HepG2 (cell line): ENCODE measurements around the gene UTP15. TPM values are rescaled to one million over a fixed set of nuclear protein-coding genes. Genes with fewer than 3 reads are reported as not detected.

Source experiments
- FOSL1 ChIP-seq: sonication (generic); formaldehyde crosslinking; IDR thresholded peaks from 2 replicates; pipeline ENCODE4 v1.9.0; 2021; ENCODE audit warnings: missing genetic modification reagents, borderline replicate concordance
- HNF1A ChIP-seq, 2 experiments: sonication (generic) in 1 of 2; formaldehyde crosslinking in 1 of 2; IDR thresholded peaks; 2 replicates each; pipeline versions ENCODE4 v1.4.0 to v1.6.1; 2016 to 2020; ENCODE audit warnings: borderline replicate concordance in 1 of 2, low read depth in 1 of 2, mild to moderate bottlenecking in 1 of 2, missing genetic modification reagents in 1 of 2
- NCOA1 ChIP-seq: sonication (generic); formaldehyde crosslinking; IDR thresholded peaks from 2 replicates; pipeline ENCODE4 v1.9.0; 2021; ENCODE audit warnings: missing genetic modification reagents
- PPARG ChIP-seq: conservative IDR thresholded peaks from 2 replicates; pipeline ENCODE4 v1.6.1; 2016; ENCODE audit warnings: missing biosample characterization, missing genetic modification reagents
- RBFOX2 ChIP-seq: fragments of 200-400 bp; formaldehyde crosslinking; IDR thresholded peaks from 2 replicates; pipeline ENCODE4 v1.6.1; 2017; ENCODE audit warnings: low read depth, mild to moderate bottlenecking, low read length
- SIN3A ChIP-seq: IDR thresholded peaks from 2 replicates; pipeline ENCODE4 v1.6.1; 2011; ENCODE audit warnings: low read depth, mild to moderate bottlenecking, control low read depth, low read length, borderline replicate concordance
- SMAD9 ChIP-seq: sonication (generic); formaldehyde crosslinking; IDR thresholded peaks from 2 replicates; pipeline ENCODE4 v1.5.1; 2020; ENCODE audit warnings: mild to moderate bottlenecking, missing genetic modification reagents
- ZBTB21 ChIP-seq: sonication (generic); formaldehyde crosslinking; IDR thresholded peaks from 2 replicates; pipeline ENCODE4 v1.4.0; 2020; ENCODE audit warnings: missing genetic modification reagents
- ZNF557 ChIP-seq: sonication (generic); formaldehyde crosslinking; IDR thresholded peaks from 2 replicates; pipeline ENCODE4 v1.4.0; 2020; ENCODE audit warnings: missing genetic modification reagents
- ZSCAN22 ChIP-seq: sonication (generic); formaldehyde crosslinking; IDR thresholded peaks from 2 replicates; pipeline ENCODE4 v1.4.0; 2020; ENCODE audit warnings: mild to moderate bottlenecking, missing genetic modification reagents
- polyA plus RNA-seq, 8 experiments: library from polyadenylated mRNA; depleted of rRNA in 3 of 8; stranded (reverse) in 7 of 8; unstranded in 1 of 8; fragments of >200 nt; fragmentation: Illumina TruSeq in 4 of 8; extraction: Trizol in 4 of 8; gene quantifications; 2 replicates each; pipeline versions ENCODE4 v1.2.1 to v1.2.3, GENCODE V29; 2011 to 2016; ENCODE audit warnings: low read depth in 4 of 8, missing spikeins in 1 of 8, mixed read lengths in 1 of 8; ENCODE audit not compliant: insufficient read depth in 1 of 8
- total RNA-seq, 5 experiments: library from RNA; depleted of rRNA; stranded (reverse); fragments of >200 nt; fragmentation: Illumina TruSeq; extraction: Trizol; gene quantifications; 2 replicates each; pipeline ENCODE4 v1.2.3, GENCODE V29; 2016; ENCODE audit warnings: low read depth in 1 of 5
- TF ChIP-seq, protein P1 (sequence below): sonication (generic); formaldehyde crosslinking; IDR thresholded peaks from 2 replicates; pipeline ENCODE4 v1.4.0; 2020; ENCODE audit warnings: missing genetic modification reagents, borderline replicate concordance
- TF ChIP-seq, protein P2 (sequence below), 2 experiments: sonication (generic) in 1 of 2; formaldehyde crosslinking in 1 of 2; IDR thresholded peaks; 2 replicates each; pipeline versions ENCODE4 v1.4.0 to v1.6.1; 2018 to 2020; ENCODE audit warnings: missing genetic modification reagents in 2 of 2, borderline replicate concordance in 1 of 2, low read depth in 1 of 2, mild to moderate bottlenecking in 1 of 2, missing biosample characterization in 1 of 2
- TF ChIP-seq, protein P3 (sequence below): sonication (generic); formaldehyde crosslinking; IDR thresholded peaks from 2 replicates; pipeline ENCODE4 v1.5.1; 2020; ENCODE audit warnings: missing genetic modification reagents, mild to moderate bottlenecking, borderline replicate concordance
- TF ChIP-seq, protein P4 (sequence below): sonication (generic); formaldehyde crosslinking; IDR thresholded peaks from 2 replicates; pipeline ENCODE4 v1.8.0; 2022; ENCODE audit warnings: mild to moderate bottlenecking, missing genetic modification reagents

Gene UTP15
- total and polyA plus RNA-seq, 2 of the 13 experiments (the other 11 are each of a cell fraction or from before 2014, with no cell fraction given): 7.3 to 35.8 TPM

GRCh38 chr5:73544429-73545402, 20.8 kb upstream of the UTP15 start (continued):
- TF ChIP-seq, protein P1, sequence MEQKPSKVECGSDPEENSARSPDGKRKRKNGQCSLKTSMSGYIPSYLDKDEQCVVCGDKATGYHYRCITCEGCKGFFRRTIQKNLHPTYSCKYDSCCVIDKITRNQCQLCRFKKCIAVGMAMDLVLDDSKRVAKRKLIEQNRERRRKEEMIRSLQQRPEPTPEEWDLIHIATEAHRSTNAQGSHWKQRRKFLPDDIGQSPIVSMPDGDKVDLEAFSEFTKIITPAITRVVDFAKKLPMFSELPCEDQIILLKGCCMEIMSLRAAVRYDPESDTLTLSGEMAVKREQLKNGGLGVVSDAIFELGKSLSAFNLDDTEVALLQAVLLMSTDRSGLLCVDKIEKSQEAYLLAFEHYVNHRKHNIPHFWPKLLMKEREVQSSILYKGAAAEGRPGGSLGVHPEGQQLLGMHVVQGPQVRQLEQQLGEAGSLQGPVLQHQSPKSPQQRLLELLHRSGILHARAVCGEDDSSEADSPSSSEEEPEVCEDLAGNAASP: peak; percentile 96
- TF ChIP-seq NCOA1 (CRISPR knock-in tag): peak; percentile 78; the same call in 1 of the 2 replicates
- TF ChIP-seq FOSL1 (CRISPR knock-in tag): no peak; the same call in 1 of the 2 replicates
- TF ChIP-seq, protein P2, sequence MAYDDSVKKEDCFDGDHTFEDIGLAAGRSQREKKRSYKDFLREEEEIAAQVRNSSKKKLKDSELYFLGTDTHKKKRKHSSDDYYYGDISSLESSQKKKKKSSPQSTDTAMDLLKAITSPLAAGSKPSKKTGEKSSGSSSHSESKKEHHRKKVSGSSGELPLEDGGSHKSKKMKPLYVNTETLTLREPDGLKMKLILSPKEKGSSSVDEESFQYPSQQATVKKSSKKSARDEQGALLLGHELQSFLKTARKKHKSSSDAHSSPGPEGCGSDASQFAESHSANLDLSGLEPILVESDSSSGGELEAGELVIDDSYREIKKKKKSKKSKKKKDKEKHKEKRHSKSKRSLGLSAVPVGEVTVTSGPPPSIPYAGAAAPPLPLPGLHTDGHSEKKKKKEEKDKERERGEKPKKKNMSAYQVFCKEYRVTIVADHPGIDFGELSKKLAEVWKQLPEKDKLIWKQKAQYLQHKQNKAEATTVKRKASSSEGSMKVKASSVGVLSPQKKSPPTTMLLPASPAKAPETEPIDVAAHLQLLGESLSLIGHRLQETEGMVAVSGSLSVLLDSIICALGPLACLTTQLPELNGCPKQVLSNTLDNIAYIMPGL (CRISPR knock-in tag; IDR thresholded peaks at IDR 0.05; ENCODE audit: borderline replicate concordance in 1 of 2, low read depth in 1 of 2): peak in 1 of 2 experiments; percentile 60; a peak in 2 of 4 replicates
- peak; percentile 81 for TF ChIP-seq HNF1A (IDR thresholded peaks at IDR 0.05; ENCODE audit: low read depth)
- peak; percentile 94 for TF ChIP-seq HNF1A (CRISPR knock-in tag; IDR thresholded peaks at IDR 0.05; ENCODE audit: borderline replicate concordance)
- 0 out of 2 replicates have a peak, but pooled peaks have one; percentile 62 for TF ChIP-seq SIN3A
- TF ChIP-seq PPARG (CRISPR knock-in tag): peak; percentile 81
- TF ChIP-seq, protein P3, sequence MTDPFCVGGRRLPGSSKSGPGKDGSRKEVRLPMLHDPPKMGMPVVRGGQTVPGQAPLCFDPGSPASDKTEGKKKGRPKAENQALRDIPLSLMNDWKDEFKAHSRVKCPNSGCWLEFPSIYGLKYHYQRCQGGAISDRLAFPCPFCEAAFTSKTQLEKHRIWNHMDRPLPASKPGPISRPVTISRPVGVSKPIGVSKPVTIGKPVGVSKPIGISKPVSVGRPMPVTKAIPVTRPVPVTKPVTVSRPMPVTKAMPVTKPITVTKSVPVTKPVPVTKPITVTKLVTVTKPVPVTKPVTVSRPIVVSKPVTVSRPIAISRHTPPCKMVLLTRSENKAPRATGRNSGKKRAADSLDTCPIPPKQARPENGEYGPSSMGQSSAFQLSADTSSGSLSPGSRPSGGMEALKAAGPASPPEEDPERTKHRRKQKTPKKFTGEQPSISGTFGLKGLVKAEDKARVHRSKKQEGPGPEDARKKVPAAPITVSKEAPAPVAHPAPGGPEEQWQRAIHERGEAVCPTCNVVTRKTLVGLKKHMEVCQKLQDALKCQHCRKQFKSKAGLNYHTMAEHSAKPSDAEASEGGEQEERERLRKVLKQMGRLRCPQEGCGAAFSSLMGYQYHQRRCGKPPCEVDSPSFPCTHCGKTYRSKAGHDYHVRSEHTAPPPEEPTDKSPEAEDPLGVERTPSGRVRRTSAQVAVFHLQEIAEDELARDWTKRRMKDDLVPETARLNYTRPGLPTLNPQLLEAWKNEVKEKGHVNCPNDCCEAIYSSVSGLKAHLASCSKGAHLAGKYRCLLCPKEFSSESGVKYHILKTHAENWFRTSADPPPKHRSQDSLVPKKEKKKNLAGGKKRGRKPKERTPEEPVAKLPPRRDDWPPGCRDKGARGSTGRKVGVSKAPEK (CRISPR knock-in tag): no peak
- TF ChIP-seq ZNF557 (CRISPR knock-in tag): no peak; the same call in 1 of the 2 replicates
- TF ChIP-seq RBFOX2: no peak
- no peak; the same call in 1 of the 2 replicates for TF ChIP-seq ZBTB21 (CRISPR knock-in tag)
- TF ChIP-seq, protein P4, sequence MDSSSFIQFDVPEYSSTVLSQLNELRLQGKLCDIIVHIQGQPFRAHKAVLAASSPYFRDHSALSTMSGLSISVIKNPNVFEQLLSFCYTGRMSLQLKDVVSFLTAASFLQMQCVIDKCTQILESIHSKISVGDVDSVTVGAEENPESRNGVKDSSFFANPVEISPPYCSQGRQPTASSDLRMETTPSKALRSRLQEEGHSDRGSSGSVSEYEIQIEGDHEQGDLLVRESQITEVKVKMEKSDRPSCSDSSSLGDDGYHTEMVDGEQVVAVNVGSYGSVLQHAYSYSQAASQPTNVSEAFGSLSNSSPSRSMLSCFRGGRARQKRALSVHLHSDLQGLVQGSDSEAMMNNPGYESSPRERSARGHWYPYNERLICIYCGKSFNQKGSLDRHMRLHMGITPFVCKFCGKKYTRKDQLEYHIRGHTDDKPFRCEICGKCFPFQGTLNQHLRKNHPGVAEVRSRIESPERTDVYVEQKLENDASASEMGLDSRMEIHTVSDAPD (CRISPR knock-in tag): peak; percentile 76; the same call in 1 of the 2 replicates
- no peak for TF ChIP-seq SMAD9 (CRISPR knock-in tag)
- no peak; the same call in 1 of the 2 replicates for TF ChIP-seq ZSCAN22
